A549 (cell line): ENCODE data around the gene ABCC2. TPM values are rescaled to one million over a fixed set of nuclear protein-coding genes. Genes with fewer than 3 reads are reported as not detected.
"Not testable (repeated sequence)": the region's sequence is repeated elsewhere in the genome, so short reads cannot be mapped to it uniquely, and the experiment has no call there.

Source experiments
- ATAC-seq, 2 experiments: fragments of 200-7000 bp in 1 of 2; fragments of >200 bp in 1 of 2; cut with Nextera tagmentation in 1 of 2; cut with Tn5 transposase in 1 of 2; 3 replicates each; pipeline versions ENCODE4 v1.8.0 to v1.9.1; 2018 to 2020; ENCODE audit warnings: mild to moderate bottlenecking in 1 of 2, moderate library complexity in 1 of 2
- CTCF ChIA-PET: fragments of 300-600 bp; sonication (Branson Sonifier 250); formaldehyde crosslinking; extraction: SDS; loops from one replicate; lab custom pipeline; 2021; ENCODE audit warnings: antibody characterized with exemption, inconsistent platforms; lab: Yijun Ruan, JAX
- POLR2A ChIA-PET: fragments of 350-600 bp; formaldehyde crosslinking; extraction: SDS; loops from one replicate; lab custom pipeline; 2021; ENCODE audit warnings: antibody characterized with exemption, inconsistent platforms; lab: Yijun Ruan, JAX
- DNase-seq, 2 experiments: peaks; one replicate each; pipeline versions ENCODE4 v3.0.0 to v3.0.0-alpha.2; 2011 to 2016; ENCODE audit warnings: low read depth in 1 of 2, low spot score in 1 of 2
- FAIRE-seq: peaks from 2 replicates; lab custom pipeline; 2011; peaks lifted over from hg19 to GRCh38; lab: Jason Lieb, UNC
- H3K27ac ChIP-seq, 2 experiments: fragments of >200 bp; sonication (Bioruptor Twin); formaldehyde crosslinking; 3 replicates each; pipeline ENCODE4 v1.5.1; 2016 to 2017
- H3K4me1 ChIP-seq: fragments of >200 bp; sonication (Bioruptor Twin); formaldehyde crosslinking; 3 replicates; pipeline ENCODE4 v1.6.1; 2016
- H3K4me2 ChIP-seq: fragments of >200 bp; sonication (Bioruptor Twin); formaldehyde crosslinking; 3 replicates; pipeline ENCODE4 v1.6.1; 2016
- H3K4me3 ChIP-seq: fragments of >200 bp; sonication (Bioruptor Twin); formaldehyde crosslinking; 3 replicates; pipeline ENCODE4 v1.5.1; 2016
- H3K9me3 ChIP-seq: fragments of >200 bp; sonication (Bioruptor Twin); formaldehyde crosslinking; 3 replicates; pipeline ENCODE4 v1.6.1; 2016
- EHF ChIP-seq: fragments of 250-450 bp; sonication (Bioruptor Pico); IDR thresholded peaks from 2 replicates; pipeline ENCODE4 v1.5.0; 2020; ENCODE audit warnings: mild to moderate bottlenecking
- EP300 ChIP-seq, 2 experiments: fragments of >200 bp; sonication (Bioruptor Twin); formaldehyde crosslinking; IDR thresholded peaks; 2 replicates in 1 of 2; 3 replicates in 1 of 2; pipeline ENCODE4 v1.6.1; 2016 to 2017
- FOSB ChIP-seq: fragments of 250-450 bp; sonication (Bioruptor Pico); IDR thresholded peaks from 2 replicates; pipeline ENCODE4 v1.5.0; 2020; ENCODE audit warnings: mild to moderate bottlenecking, moderate library complexity
- FOSL2 ChIP-seq, 2 experiments: fragments of 450-650 bp in 1 of 2; fragments of >200 bp in 1 of 2; sonication (Bioruptor Twin) in 1 of 2; formaldehyde crosslinking; IDR thresholded peaks; 2 replicates each; pipeline versions ENCODE4 v1.5.0 to v1.6.1; 2016 to 2020; ENCODE audit warnings: mild to moderate bottlenecking in 1 of 2, moderate library complexity in 1 of 2
- FOXS1 ChIP-seq: fragments of 250-450 bp; sonication (Bioruptor Pico); IDR thresholded peaks from 2 replicates; pipeline ENCODE4 v1.5.0; 2020; ENCODE audit warnings: mild to moderate bottlenecking, moderate library complexity
- HOXA7 ChIP-seq: fragments of 250-450 bp; sonication (Bioruptor Pico); IDR thresholded peaks from 2 replicates; pipeline ENCODE4 v1.5.0; 2020; ENCODE audit warnings: mild to moderate bottlenecking, moderate library complexity
- MAZ ChIP-seq: fragments of 150-350 bp; IDR thresholded peaks from 2 replicates; pipeline ENCODE4 v1.6.1; 2014; ENCODE audit warnings: antibody characterized with exemption, low read depth, low read length, borderline replicate concordance
- NPAS2 ChIP-seq: fragments of 250-450 bp; sonication (Bioruptor Pico); IDR thresholded peaks from 2 replicates; pipeline ENCODE4 v1.8.0; 2022; ENCODE audit warnings: mild to moderate bottlenecking, moderate library complexity, borderline replicate concordance
- RARB ChIP-seq: fragments of 250-450 bp; sonication (Bioruptor Pico); IDR thresholded peaks from 2 replicates; pipeline ENCODE4 v1.8.0; 2021; ENCODE audit warnings: mild to moderate bottlenecking, moderate library complexity
- RNF2 ChIP-seq: fragments of 200-600 bp; sonication (generic); IDR thresholded peaks from 2 replicates; pipeline ENCODE4 v1.6.1; 2016; ENCODE audit warnings: low read depth, mild to moderate bottlenecking, antibody characterized with exemption, moderate library complexity, borderline replicate concordance
- WGBS: methylation state at CpG from one replicate; pipeline ENCODE4 v1.1.6; 2017; ENCODE audit errors: missing lambda C conversion rate; 5-methylcytosine and 5-hydroxymethylcytosine counted together
- polyA plus RNA-seq, 4 experiments: library from polyadenylated mRNA; depleted of rRNA in 3 of 4; stranded (reverse); fragments of >200 nt; fragmentation: RNase III in 1 of 4; extraction: RNeasy Plus Mini Kit Qiagen cat#74134 plus additional on column Dnase treatment in 1 of 4; gene quantifications; 2 replicates in 3 of 4; 3 replicates in 1 of 4; pipeline ENCODE4 v1.2.3, GENCODE V29; 2011 to 2017

Gene ABCC2
- polyA plus RNA-seq, 2 of the 4 experiments (the other 2 are of a cell fraction) = 192 to 369 TPM

DNA sequence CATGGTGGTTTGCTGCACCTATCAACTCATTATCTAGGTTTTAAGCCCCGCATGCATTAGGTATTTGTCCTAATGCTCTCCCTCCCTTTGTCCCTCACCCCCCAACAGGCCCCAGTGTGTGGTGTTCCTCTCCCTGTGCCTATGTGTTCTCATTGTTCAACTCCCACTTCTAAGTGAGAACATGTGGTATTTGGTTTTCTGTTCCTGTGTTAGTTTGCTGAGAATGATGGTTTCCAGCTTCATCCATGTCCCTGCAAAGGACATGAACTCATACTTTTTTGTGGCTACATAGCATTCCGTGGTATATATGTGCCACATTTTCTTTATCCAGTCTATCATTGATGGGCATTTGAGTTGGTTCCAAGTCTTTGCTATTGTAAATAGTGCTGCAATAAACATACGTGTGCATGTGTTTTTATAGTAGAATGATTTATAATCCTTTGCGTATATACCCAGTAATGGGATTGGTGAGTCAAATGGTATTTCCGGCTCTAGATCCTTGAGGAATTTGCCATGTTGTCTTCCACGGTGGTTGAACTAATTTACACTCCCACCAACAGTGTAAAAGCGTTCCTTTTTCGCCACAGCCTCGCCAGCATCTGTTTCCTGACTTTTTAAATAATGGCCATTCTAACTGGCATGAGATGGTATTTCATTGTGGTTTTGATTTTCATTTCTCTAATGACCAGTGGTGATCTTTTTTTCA is 81.2 kb downstream of the ABCC2 start:
- H3K27ac ChIP-seq; DNase-seq; H3K4me2 ChIP-seq; POLR2A ChIA-PET; FAIRE-seq; H3K9me3 ChIP-seq; TF ChIP-seq FOSL2 (IDR thresholded peaks at IDR 0.05): not testable (repeated sequence)
- 28% methylated on average over 9 of the region's 9 CpGs for WGBS
- CTCF ChIA-PET = interaction anchor here (3.6 kb wide), 1 partner anchor 17 kb away, joined by 16 read pairs; no protein-coding TSS in a partner anchor
- TF ChIP-seq FOSL2 (CRISPR knock-in tag; IDR thresholded peaks at IDR 0.05) = peak; percentile 37; the same call in 1 of the 2 replicates
- TF ChIP-seq, all 56 proteins: peak for 1; not testable (repeated sequence) for 55
- H3K4me3 ChIP-seq, H3K4me1 ChIP-seq, ATAC-seq: not testable (repeated sequence)

DNA sequence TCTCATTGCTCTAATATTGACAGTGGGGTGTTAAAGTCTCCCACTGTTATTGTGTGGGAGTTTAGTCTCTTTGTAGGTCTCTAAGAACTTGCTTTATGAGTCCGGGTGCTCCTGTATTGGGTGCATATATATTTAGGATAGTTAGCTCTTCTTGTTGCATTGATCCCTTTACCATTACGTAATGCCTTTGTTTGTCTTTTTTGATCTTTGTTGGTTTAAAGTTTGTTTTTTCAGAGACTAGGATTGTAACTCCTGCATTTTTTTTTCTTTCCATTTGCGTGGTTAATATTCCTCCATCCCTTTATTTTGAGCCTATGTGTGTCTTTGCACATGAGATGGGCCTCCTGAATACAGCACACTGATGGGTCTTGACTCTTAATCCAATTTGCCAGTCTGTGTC is 84.8 kb downstream of the ABCC2 start:
- ATAC-seq, H3K27ac ChIP-seq, POLR2A ChIA-PET, FAIRE-seq, H3K4me1 ChIP-seq, H3K4me2 ChIP-seq, H3K9me3 ChIP-seq, DNase-seq, H3K4me3 ChIP-seq: not testable (repeated sequence)
- 68% methylated on average over 3 of the region's 3 CpGs for WGBS
- CTCF ChIA-PET = interaction anchor here (0.6 to 1.8 kb wide), 5 partner anchors 10 to 178 kb away, joined by 3 to 7 read pairs (median 3); partner anchors contain the start of gene DNMBP

DNA sequence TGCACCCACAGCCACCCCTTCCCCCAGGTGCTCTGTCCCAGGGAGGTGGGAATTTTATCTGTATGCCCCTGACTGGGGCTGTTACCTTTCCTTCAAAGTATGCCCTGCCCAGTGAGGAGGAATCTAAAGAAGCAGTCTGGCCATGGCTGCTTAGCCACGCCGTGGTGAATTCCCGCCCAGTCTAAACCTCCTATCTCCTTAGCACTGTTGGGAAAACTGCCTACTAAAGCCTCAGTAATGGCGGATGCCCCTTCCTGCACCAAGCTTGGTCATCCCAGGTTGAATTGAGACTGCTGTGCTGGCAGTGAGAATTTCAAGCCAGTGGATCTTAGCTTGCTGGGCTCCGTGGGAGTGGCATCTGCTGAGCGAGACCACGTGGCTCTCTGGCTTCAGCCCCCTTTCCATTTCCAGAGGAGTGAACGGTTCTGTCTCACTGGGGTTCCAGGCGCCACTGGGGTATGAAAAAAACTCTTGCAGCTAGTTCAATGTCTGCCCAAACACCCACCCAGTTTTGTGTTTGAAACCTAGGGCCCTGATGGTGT is 87.2 kb downstream of the ABCC2 start:
- WGBS = 82% methylated on average over 9 of the region's 9 CpGs
- Histone ChIP-seq H3K4me2 (no peak overlapping the region), H3K4me1 (no peaks in the 10 kb centered on the region), H3K27ac (no peak overlapping the region), H3K4me3 (no peak overlapping the region), H3K9me3 (peaks cover 10% of the 10 kb centered on the region; the same call in 1 of the 3 replicates)
- DNase-seq (no peak), FAIRE-seq (no peak), ATAC-seq (no peak)
- no peak for TF ChIP-seq RARB (CRISPR knock-in tag)
- TF ChIP-seq NPAS2 (CRISPR knock-in tag) = no peak
- no peak for TF ChIP-seq FOSB
- no peak for TF ChIP-seq MAZ
- TF ChIP-seq FOXS1 (CRISPR knock-in tag) = no peak
- no peak for TF ChIP-seq EHF (CRISPR knock-in tag)
- ChIA-PET POLR2A (no interaction called here), CTCF (interaction anchor here (1.0 to 2.2 kb wide), 6 partner anchors 9 to 231 kb away, joined by 3 to 12 read pairs (median 5); no protein-coding TSS in a partner anchor)

DNA sequence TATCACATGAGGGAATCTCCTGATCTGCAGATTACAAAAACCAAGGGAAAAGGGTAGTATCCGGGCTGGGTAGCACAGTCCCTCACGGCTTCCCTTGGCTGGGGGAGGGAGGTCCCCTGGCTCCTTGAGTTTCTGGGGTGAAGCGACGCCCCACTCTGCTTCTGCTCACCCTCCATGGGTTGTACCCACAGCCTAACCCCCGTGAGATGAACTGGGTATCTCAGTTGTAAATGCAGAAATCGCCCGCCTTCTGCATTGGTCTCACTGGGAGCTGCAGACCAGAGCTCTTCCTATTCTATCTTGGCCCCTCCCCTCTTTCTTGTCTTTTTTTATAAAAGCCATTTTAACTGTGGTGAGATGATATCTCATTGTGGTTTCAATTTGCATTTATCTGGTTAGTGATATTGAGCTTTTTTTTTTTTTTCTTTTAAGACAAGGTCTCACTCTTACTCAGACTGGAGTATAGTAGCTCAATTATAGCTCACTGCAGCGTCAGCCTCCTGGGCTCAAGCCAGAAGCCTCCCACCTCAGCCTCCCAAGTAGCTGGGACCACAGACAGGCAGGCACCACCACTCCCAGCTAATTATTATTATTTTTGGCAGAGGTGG is 87.8 kb downstream of the ABCC2 start:
- CTCF ChIA-PET = interaction anchor here (0.9 to 2.2 kb wide), 9 partner anchors 8 to 231 kb away, joined by 3 to 12 read pairs (median 4); partner anchors contain the start of gene DNMBP
- Histone ChIP-seq H3K4me3 (no peak overlapping the region), H3K4me1 (no peaks in the 10 kb centered on the region), H3K4me2 (no peak overlapping the region), H3K9me3 (peaks cover 7% of the 10 kb centered on the region; the same call in 1 of the 3 replicates), H3K27ac (no peak overlapping the region)
- FAIRE-seq (no peak), ATAC-seq (peak in 1 of 2 experiments; percentile 8; a peak in 2 of 6 replicates), DNase-seq (no peak)
- POLR2A ChIA-PET = no interaction called here
- WGBS = 79% methylated on average over 8 of the region's 8 CpGs
- TF ChIP-seq HOXA7 (CRISPR knock-in tag) (no peak), RNF2 (no peak), FOSL2 (IDR thresholded peaks at IDR 0.05) (no peak), FOSL2 (CRISPR knock-in tag; IDR thresholded peaks at IDR 0.05) (no peak), EP300 (IDR thresholded peaks at IDR 0.05) (no peak)
